Measurements from ENCODE around the gene M6PR. TPM values are rescaled to one million over a fixed set of nuclear protein-coding genes. Genes with fewer than 3 reads are reported as not detected.

The M6PR gene
- total and polyA plus RNA-seq, 2 of the 13 experiments (the other 11 are each of a cell fraction or from before 2014, with no cell fraction given): 98.2 to 127 TPM

DNA sequence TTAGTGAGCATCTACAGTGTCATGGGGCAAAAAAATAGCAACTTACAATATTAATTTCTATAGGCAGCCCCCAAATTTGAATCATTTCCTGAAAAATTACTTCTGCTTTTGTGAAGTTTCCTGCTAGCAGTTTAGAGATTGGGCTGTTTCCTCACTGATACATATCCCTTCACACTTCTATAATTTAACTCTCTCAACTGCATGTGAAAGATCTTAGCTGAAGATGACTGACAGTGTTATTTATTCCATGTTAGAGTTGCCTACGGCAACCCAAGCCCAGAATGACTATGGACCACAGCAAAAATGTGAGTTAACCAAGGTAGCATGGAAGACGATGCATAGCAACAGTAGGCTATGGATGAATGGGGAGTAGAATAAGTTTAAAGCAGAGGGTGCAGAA, 40.0 kb upstream of the M6PR start, which contains the start of gene KLRG1 (continued):
- TF ChIP-seq, protein P1, sequence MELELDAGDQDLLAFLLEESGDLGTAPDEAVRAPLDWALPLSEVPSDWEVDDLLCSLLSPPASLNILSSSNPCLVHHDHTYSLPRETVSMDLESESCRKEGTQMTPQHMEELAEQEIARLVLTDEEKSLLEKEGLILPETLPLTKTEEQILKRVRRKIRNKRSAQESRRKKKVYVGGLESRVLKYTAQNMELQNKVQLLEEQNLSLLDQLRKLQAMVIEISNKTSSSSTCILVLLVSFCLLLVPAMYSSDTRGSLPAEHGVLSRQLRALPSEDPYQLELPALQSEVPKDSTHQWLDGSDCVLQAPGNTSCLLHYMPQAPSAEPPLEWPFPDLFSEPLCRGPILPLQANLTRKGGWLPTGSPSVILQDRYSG (CRISPR knock-in tag; IDR thresholded peaks at IDR 0.05): no peak
- no peak for TF ChIP-seq TSC22D2 (CRISPR knock-in tag; IDR thresholded peaks at IDR 0.05; ENCODE audit: borderline replicate concordance)
- TF ChIP-seq AGO1 (IDR thresholded peaks at IDR 0.05; ENCODE audit: low read depth, low read length, poor library complexity, severe bottlenecking): no peak
- TF ChIP-seq DNMT3B (CRISPR knock-in tag; conservative IDR thresholded peaks at IDR 0.05): no peak
- TF ChIP-seq, protein P2, sequence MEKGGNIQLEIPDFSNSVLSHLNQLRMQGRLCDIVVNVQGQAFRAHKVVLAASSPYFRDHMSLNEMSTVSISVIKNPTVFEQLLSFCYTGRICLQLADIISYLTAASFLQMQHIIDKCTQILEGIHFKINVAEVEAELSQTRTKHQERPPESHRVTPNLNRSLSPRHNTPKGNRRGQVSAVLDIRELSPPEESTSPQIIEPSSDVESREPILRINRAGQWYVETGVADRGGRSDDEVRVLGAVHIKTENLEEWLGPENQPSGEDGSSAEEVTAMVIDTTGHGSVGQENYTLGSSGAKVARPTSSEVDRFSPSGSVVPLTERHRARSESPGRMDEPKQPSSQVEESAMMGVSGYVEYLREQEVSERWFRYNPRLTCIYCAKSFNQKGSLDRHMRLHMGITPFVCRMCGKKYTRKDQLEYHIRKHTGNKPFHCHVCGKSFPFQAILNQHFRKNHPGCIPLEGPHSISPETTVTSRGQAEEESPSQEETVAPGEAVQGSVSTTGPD (CRISPR knock-in tag; IDR thresholded peaks at IDR 0.05): no peak

GRCh38 chr12:8987685-8988084, 38.2 kb upstream of the M6PR start:
- WGBS (ENCODE audit: low lambda C conversion rate): 35% methylated on average over 1 of the region's 1 CpG
- FAIRE-seq (no peak), DNase-seq (ENCODE audit: low spot score) (no peak), ATAC-seq (no peak)
- Histone ChIP-seq H3K36me3 (replicated peaks in 1 of 2; ENCODE audit: control insufficient read depth in 1 of 2, insufficient read depth in 2 of 2, low read length in 2 of 2) (no peaks in the 10 kb centered on the region; a peak in 1 of 5 replicates), H3K27ac (ENCODE audit: extremely low read length, insufficient read depth, low read length) (no peak overlapping the region), H3K27me3 (ENCODE audit: control insufficient read depth in 1 of 2, insufficient read depth in 2 of 2, low read length in 2 of 2) (no peaks in the 10 kb centered on the region), H3K9ac (ENCODE audit: insufficient read depth, low read depth, low read length) (no peak overlapping the region), H3K4me2 (ENCODE audit: low read depth, low read length) (no peak overlapping the region), H3K4me3 (replicated peaks in 1 of 3; ENCODE audit: insufficient read depth in 1 of 3, low read depth in 2 of 3, low read length in 3 of 3) (no peak overlapping the region), H2AFZ (ENCODE audit: low read length) (no peak overlapping the region), H4K20me1 (ENCODE audit: insufficient read depth, low read length) (no peaks in the 10 kb centered on the region), H3K9me3 (ENCODE audit: low read length) (no peaks in the 10 kb centered on the region), H3K4me1 (ENCODE audit: insufficient read depth, low read length) (peaks cover 6% of the 10 kb centered on the region; the same call in 1 of the 2 replicates), H3K79me2 (ENCODE audit: insufficient read depth, low read length) (no peaks in the 10 kb centered on the region)
- intact Hi-C loops (cut with micrococcal nuclease; ENCODE audit: unreplicated experiment): loop anchor here (5.0 kb wide), 1 partner anchor 45 kb away; no protein-coding TSS in a partner anchor
- TF ChIP-seq ZNF749 (CRISPR knock-in tag; IDR thresholded peaks at IDR 0.05; ENCODE audit: borderline replicate concordance) (no peak), ZNF256 (CRISPR knock-in tag; conservative IDR thresholded peaks at IDR 0.05) (no peak)
- in situ Hi-C loops (cut with HindIII; ENCODE audit: extremely low pct_ligation_motif_present, low pct_unique_long_range_greater_than_20kb): no loop called here
- CTCF ChIA-PET (ENCODE audit: low intra/inter-chr PET ratio, low total read pairs): no interaction called here
- POLR2A ChIA-PET: no interaction called here
- BruUV-seq (replicated peaks): no TSS peak

All from HepG2 (cell line).